ENCODE results near the gene PTX4.

DNA sequence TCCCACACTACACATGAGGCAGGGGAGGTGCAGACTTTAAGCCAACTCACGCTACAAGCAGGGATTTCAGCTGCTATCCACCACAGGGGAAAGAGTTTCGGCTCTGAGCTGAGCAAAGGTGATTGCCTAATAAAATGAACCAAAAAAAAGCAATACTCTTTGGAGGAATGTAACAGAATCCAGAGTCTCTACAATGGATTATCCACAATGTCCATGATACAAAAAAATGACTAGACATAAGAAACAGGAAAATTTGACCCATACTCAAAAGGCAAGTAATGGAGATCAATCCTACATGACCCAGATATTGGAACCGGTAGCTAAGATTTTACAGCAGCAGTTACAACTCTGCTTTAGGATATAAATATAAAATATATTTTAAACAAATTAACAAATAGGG is 25.8 kb upstream of the PTX4 start:
- TF ChIP-seq, protein P1, sequence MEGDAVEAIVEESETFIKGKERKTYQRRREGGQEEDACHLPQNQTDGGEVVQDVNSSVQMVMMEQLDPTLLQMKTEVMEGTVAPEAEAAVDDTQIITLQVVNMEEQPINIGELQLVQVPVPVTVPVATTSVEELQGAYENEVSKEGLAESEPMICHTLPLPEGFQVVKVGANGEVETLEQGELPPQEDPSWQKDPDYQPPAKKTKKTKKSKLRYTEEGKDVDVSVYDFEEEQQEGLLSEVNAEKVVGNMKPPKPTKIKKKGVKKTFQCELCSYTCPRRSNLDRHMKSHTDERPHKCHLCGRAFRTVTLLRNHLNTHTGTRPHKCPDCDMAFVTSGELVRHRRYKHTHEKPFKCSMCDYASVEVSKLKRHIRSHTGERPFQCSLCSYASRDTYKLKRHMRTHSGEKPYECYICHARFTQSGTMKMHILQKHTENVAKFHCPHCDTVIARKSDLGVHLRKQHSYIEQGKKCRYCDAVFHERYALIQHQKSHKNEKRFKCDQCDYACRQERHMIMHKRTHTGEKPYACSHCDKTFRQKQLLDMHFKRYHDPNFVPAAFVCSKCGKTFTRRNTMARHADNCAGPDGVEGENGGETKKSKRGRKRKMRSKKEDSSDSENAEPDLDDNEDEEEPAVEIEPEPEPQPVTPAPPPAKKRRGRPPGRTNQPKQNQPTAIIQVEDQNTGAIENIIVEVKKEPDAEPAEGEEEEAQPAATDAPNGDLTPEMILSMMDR (IDR thresholded peaks at IDR 0.05; ENCODE audit: extremely low read depth in 1 of 2, insufficient read depth in 1 of 2, low read depth in 1 of 2, low read length in 2 of 2) = no peak
- no peak for TF ChIP-seq POLR2A (IDR thresholded peaks at IDR 0.05; ENCODE audit: low read depth, low read length)
- no peak for TF ChIP-seq EZH2 (IDR thresholded peaks at IDR 0.05; ENCODE audit: borderline replicate concordance, low read depth, low read length, severe bottlenecking)
- no peak for TF ChIP-seq JUN (IDR thresholded peaks at IDR 0.05; ENCODE audit: borderline replicate concordance, insufficient read depth, insufficient read length, low read depth)
- TF ChIP-seq, protein P2, sequence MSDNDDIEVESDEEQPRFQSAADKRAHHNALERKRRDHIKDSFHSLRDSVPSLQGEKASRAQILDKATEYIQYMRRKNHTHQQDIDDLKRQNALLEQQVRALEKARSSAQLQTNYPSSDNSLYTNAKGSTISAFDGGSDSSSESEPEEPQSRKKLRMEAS (IDR thresholded peaks at IDR 0.05; ENCODE audit: insufficient read depth, insufficient read length) = no peak
- TF ChIP-seq POLR2AphosphoS5 (IDR thresholded peaks at IDR 0.05; ENCODE audit: insufficient read depth, low read depth, low read length) = no peak
- no peak for TF ChIP-seq MYC (IDR thresholded peaks at IDR 0.05; ENCODE audit: low read depth, low read length)

Data from endothelial cell of umbilical vein (primary cell).